ENCODE data around the gene ASB5. TPM values are rescaled to one million over a fixed set of nuclear protein-coding genes. Genes with fewer than 3 reads are reported as not detected.

ASB5 gene
- total RNA-seq, 1 experiment from 2014 or later: not detected

GRCh38 chr4:176292920-176293319 is 23.9 kb upstream of the ASB5 start:
- no peak overlapping the region for H3K4me2 ChIP-seq (ENCODE audit: low read length)
- no peaks in the 10 kb centered on the region for H4K20me1 ChIP-seq (ENCODE audit: insufficient read depth)
- DNase-seq (ENCODE audit: low read depth, low spot score) (no peak), ATAC-seq (no peak)
- no peaks in the 10 kb centered on the region for H3K9me2 ChIP-seq (ENCODE audit: insufficient read depth)
- no peak overlapping the region for H2AFZ ChIP-seq (ENCODE audit: low read depth, low read length, poor library complexity, severe bottlenecking)
- ChIA-PET POLR2A (no interaction called here), CTCF (no interaction called here), RAD21 (ENCODE audit: low non-redundant PET in 1 of 2, low total read pairs in 2 of 2, uncharacterized antibody in 2 of 2, unreplicated experiment in 2 of 2) (no interaction called here)
- H3K9ac ChIP-seq (ENCODE audit: low read length): no peak overlapping the region
- intact Hi-C loops (cut with micrococcal nuclease): no loop called here
- TF ChIP-seq TCF7L2 (IDR thresholded peaks at IDR 0.05; ENCODE audit: borderline replicate concordance, extremely low read depth, insufficient read depth, insufficient read length): no peak
- no TSS peak for BruUV-seq (replicated peaks)
- H3K9me3 ChIP-seq (ENCODE audit: control insufficient read depth in 1 of 2, insufficient read depth in 1 of 2, low read depth in 1 of 2, low read length in 2 of 2): no peaks in the 10 kb centered on the region
- no peaks in the 10 kb centered on the region for H3K36me3 ChIP-seq (ENCODE audit: control insufficient read depth in 1 of 2, insufficient read depth in 2 of 2, low read length in 2 of 2)
- no peak overlapping the region for H3K27ac ChIP-seq (ENCODE audit: low read depth, low read length)
- no peaks in the 10 kb centered on the region for H3K4me1 ChIP-seq (ENCODE audit: control insufficient read depth in 1 of 2, insufficient read depth in 2 of 2, low read length in 2 of 2)
- no peaks in the 10 kb centered on the region for H3K79me2 ChIP-seq (ENCODE audit: insufficient read depth, low read length)
- no peak overlapping the region for H3K4me3 ChIP-seq (replicated peaks in 1 of 2; ENCODE audit: low read depth in 1 of 2, low read length in 2 of 2)
- H3K27me3 ChIP-seq (ENCODE audit: insufficient read depth, low read length): no peaks in the 10 kb centered on the region

GRCh38 chr4:176291748-176292147 is 22.7 kb upstream of the ASB5 start:
- no TSS peak for BruUV-seq (replicated peaks)
- Histone ChIP-seq H3K9me3 (ENCODE audit: control insufficient read depth in 1 of 2, insufficient read depth in 1 of 2, low read depth in 1 of 2, low read length in 2 of 2) (no peaks in the 10 kb centered on the region), H4K20me1 (ENCODE audit: insufficient read depth) (no peaks in the 10 kb centered on the region), H3K9me2 (ENCODE audit: insufficient read depth) (no peaks in the 10 kb centered on the region), H3K9ac (ENCODE audit: low read length) (no peak overlapping the region), H3K4me3 (replicated peaks in 1 of 2; ENCODE audit: low read depth in 1 of 2, low read length in 2 of 2) (no peak overlapping the region), H3K79me2 (ENCODE audit: insufficient read depth, low read length) (no peaks in the 10 kb centered on the region), H3K27me3 (ENCODE audit: insufficient read depth, low read length) (no peaks in the 10 kb centered on the region), H3K36me3 (ENCODE audit: control insufficient read depth in 1 of 2, insufficient read depth in 2 of 2, low read length in 2 of 2) (no peaks in the 10 kb centered on the region), H3K4me1 (ENCODE audit: control insufficient read depth in 1 of 2, insufficient read depth in 2 of 2, low read length in 2 of 2) (no peaks in the 10 kb centered on the region), H3K4me2 (ENCODE audit: low read length) (no peak overlapping the region), H2AFZ (ENCODE audit: low read depth, low read length, poor library complexity, severe bottlenecking) (no peak overlapping the region), H3K27ac (ENCODE audit: low read depth, low read length) (no peak overlapping the region)
- ChIA-PET CTCF (no interaction called here), RAD21 (ENCODE audit: low non-redundant PET in 1 of 2, low total read pairs in 2 of 2, uncharacterized antibody in 2 of 2, unreplicated experiment in 2 of 2) (no interaction called here), POLR2A (no interaction called here)
- no peak for DNase-seq (ENCODE audit: low read depth, low spot score)
- no peak for ATAC-seq
- intact Hi-C loops (cut with micrococcal nuclease): no loop called here
- TF ChIP-seq ELF1 (IDR thresholded peaks at IDR 0.05; ENCODE audit: borderline replicate concordance, low read depth): no peak
- no peak for TF ChIP-seq ATF3 (IDR thresholded peaks at IDR 0.05)
- TF ChIP-seq EGR1 (IDR thresholded peaks at IDR 0.05; ENCODE audit: low read depth): no peak
- no peak for TF ChIP-seq CEBPB (IDR thresholded peaks at IDR 0.05; ENCODE audit: low read depth)
- TF ChIP-seq POLR2A (IDR thresholded peaks at IDR 0.05; ENCODE audit: borderline replicate concordance, extremely low read depth, insufficient read depth, insufficient read length): no peak
- TF ChIP-seq ZFX (IDR thresholded peaks at IDR 0.05): no peak
